HG02588 (cell line): ENCODE measurements around the gene CENPN.

Experiments
- ATAC-seq: cut with Tn5 transposase; IDR thresholded peaks from one replicate; pipeline ENCODE4 v1.9.1; 2021; ENCODE audit warnings: mild to moderate bottlenecking, moderate library complexity; ENCODE audit not compliant: unreplicated experiment

The CENPN gene

DNA sequence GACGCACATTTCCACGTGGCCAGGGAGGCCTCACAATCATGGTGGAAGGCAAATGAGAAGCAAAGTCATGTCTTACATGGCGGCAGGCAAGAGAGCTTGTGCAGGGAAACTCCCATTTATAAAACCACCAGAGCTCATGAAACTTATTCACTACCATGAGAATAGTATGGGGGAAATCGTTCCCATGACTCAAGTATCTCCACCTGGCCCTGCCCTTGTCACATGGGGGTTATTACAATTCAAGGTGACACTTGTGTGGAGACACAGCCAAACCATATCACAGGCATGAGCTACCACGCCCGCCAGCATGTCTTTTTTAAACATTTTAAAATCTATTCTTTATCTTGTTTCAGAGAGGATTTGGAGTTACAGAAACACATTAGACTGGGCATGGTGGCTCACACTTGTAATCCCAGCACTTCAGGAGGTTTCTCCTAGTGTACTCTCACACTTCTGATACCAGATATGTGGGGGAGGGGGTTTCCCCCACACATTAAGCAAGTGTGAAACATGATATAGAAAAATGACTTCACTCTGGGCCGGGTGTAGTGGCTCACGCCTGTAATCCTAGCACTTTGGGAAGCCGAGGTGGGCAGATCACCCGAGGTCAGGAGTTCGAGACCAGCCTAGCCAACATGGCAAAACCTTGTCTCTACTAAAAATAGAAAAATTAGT is 23.1 kb downstream of the CENPN start:
- ATAC-seq, result no peak

DNA sequence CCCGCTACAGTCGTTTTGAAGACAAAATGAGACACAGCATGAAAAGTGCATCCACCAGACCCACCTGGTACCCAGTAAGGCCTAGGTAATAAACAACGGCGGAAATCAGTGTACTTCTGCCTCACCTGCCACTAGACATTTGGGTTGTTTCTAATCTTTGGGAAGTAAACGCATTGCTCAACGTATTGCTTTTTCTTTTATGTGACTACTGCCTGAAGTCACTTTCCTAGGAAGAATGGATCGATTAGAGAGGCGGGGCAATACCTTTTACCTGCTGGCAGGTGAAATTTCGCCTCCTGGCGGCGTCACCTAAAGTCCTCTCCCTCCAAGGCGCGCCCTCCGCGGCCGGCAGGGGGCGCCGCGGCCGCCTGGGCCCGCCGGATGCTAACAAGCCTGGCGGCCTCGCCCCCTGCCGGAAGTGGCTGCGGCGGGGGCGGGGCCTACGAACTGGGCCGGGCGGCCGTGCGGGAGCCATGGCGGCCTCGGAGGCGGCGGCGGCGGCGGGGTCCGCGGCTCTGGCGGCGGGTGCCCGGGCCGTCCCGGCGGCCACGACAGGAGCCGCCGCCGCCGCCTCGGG is 28.5 kb downstream of the CENPN start, which contains the start of gene ATMIN:
ATMIN (plus strand) TSS at position 445 of the 577 bp plus-strand sequence; CDS start at position 474, 29 bp downstream.
- ATAC-seq, result peak; percentile 92

DNA sequence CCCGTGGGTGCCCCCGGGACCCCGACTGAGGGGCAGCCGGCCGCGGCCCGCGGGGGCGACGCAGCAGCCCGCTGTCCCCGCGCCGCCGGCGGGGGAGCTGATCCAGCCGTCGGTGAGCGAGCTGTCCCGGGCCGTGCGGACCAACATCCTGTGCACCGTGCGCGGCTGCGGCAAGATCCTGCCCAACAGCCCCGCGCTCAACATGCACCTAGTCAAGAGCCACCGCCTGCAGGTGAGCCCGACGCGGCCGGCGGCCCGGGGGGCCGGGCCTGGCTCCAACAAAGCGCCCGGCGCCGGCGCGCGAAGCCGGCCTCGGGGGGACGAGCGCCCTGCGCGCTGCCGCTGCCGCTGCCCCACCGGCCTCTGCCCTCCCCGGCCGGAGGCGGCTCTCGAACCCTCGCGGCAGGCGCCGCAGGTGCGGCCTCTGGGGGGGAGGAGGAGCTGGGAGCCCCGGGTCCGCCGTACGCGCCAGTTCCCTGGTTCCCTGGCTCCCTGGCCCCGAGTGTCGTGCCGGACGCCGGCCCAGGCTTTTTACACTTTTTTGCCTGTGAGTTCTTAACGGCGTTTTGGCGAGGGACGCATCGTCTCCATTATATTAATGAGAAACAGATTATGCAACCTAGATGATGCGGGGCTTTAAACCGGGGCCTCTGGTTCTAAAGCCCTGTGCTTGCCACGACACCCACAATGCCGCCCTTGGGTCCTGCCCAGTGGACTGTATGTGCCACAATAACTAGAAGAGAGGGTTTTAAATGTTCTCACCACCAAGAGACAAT is 29.1 kb downstream of the CENPN start:
- ATAC-seq, result peak; percentile 51

DNA sequence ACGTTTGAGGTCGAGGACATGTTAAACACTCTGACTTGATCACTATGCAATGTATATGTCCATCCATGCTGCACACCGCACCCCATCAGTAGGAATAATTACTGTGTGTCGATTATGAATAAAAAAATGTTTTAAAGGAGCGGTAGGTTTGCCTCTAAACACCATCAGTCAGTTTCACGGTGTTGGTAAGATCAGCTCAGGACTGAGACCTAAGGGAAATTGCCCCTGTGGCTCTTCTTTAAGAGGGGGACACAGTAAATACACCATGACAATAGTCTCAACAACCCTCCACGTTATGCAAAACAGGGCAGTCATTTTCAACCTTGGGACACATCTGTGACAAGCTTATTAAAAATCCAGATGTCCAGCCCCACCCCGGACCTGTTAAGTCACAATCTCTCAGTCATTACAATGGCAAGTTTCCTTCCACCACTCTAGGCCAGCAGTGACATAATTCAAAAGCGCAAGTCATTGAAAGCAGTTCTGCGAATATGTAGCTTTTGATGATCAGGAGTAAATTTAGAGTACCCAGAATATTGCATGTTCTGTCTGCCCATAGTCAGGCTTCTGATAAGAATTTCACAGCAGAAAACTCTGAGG is 29.8 kb downstream of the CENPN start:
- no peak for ATAC-seq

DNA sequence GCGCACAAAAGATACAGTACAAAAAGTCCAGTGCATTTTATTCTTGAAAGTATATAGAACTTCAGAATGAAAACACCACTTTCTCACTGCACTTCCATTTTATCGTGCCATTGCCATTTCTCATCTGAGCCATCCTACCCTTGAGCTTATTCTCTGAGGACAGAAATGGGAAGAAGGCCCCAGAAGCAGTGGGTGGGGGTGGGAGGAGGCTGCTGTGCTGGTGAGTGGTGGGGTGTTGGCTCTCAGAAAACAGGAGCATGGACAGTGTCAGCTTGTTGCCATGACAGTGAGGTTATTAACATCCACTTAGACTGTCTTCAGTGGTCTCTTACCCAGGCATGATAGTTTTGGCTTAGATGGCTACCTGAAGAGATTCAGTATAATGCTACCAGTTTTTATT is 33.1 kb downstream of the CENPN start:
- ATAC-seq, result no peak

DNA sequence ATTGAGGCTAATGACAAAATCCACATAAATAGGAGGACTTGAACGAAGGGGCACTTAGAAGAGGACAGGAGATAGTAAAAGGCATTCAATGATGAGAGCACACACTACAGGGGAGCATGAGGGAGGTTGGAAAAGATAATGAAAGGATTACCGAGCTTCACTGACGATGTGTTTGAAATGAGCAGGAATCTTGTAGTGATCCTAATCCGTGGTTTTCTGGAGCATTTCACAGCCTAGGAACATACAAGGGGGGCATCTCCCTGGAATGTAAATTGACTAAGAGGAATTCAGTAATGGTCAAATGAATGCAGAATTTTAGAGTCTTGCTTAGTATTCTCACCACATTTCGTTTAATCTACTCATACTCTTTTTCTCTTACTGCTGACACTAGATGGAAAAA is 33.8 kb downstream of the CENPN start:
- ATAC-seq, result no peak

DNA sequence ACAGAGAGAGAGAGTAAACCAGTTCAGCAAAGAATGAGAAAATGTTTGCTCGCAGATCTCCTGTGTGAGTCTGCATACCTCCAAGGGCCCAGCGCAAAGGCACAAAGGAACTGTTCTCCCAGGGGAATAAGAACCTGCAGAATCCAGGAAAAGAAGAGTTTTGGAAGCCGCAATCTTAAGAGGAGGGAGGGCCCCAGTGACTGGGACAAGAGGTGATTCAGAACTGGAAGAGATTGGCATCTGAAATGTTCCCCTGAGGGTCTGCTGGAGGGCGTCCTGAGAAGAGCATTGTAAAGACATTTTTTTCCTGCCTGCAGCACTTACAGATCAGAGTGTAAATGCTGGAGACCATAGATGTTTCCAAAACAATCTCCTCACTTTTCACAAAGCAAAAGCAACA is 34.7 kb downstream of the CENPN start:
- no peak for ATAC-seq

DNA sequence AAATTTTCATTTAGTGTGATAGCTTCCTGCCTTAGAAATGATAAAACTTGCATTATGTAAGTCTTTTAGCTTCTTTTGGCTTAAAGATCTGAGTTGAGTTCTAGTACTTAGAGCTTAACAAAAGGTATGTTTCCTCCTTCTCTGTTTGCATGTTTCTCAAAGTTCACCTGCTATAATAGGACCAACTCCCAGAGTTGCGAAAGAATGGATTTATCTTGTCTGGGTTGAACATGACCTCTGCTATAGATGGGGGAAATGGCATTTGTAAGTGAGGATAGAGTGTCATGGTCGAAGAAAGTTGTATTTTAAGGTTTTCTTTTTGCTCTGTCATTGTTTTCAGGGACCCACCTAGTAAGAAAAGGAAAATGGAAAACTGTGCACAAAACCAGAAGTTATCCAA is 35.8 kb downstream of the CENPN start:
- ATAC-seq, result no peak

DNA sequence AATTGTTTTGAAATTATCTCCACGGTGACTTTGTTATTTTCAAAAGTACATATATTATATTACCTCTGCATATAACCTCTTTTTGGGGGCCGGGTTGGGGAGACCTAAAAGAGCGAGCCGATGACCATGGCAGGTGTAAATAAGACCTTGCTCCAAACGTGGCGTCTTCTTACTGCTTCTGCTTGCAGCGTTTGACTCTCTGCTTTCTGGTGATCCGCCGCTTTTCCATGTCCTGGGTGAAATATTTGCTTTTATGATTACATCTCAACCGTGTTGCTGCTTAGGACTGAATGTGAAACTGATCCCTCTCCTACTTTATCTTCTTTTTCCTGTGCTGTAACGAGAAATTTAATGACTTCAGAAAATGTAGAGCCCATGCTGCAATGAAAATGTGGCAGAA is 46.7 kb downstream of the CENPN start:
- ATAC-seq, result no peak

DNA sequence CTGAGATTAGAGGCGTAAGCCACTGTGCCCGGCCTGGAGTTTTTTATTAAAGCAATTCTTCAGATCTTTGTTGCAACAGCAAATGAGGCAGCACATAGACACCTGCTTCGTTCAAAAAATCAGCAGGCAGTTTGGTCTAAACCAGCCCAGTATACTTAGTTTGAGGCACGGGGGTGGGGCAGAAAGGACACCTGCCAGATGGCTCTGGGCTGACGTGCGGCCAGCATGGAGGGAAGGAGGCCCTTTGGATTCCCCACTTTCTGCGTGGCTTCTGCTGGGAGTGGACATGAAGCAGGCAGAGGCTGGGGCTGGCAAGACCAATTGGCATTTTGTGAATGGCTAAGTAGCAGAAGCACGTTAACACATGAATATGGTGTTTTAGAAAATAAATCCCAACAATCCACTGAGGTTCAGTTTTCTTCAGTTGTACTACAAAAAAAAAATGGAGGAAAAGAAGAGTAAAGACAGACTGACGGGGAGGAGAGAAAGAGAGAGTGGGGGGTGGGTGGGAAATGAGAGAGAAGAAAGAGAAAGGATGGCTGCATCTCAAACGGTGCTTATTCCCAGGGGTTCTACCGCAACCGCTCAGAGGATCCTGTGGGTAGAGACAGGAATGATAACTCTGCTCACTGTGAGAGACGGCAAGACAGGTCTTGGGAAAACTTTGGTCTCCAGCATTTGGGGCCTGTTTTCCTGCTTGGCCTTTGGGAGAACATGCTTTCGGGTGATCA is 53.7 kb downstream of the CENPN start:
- no peak for ATAC-seq

DNA sequence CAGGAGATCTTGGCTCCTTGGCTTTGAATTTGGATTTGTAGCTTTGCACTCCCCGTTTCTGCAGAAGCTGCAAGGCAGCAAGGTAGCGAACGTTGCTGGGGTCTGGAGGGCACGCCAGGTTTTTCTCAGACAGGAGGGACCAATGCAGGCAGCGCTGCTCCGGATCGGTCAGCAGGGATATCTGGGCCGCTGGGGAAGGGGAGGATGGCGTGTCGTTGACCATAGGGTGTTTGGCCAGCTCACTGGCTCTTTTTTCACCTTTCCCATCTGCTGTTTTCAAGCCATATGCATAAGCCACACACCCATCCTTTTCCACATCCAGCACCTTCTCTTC is 54.3 kb downstream of the CENPN start:
- no peak for ATAC-seq

DNA sequence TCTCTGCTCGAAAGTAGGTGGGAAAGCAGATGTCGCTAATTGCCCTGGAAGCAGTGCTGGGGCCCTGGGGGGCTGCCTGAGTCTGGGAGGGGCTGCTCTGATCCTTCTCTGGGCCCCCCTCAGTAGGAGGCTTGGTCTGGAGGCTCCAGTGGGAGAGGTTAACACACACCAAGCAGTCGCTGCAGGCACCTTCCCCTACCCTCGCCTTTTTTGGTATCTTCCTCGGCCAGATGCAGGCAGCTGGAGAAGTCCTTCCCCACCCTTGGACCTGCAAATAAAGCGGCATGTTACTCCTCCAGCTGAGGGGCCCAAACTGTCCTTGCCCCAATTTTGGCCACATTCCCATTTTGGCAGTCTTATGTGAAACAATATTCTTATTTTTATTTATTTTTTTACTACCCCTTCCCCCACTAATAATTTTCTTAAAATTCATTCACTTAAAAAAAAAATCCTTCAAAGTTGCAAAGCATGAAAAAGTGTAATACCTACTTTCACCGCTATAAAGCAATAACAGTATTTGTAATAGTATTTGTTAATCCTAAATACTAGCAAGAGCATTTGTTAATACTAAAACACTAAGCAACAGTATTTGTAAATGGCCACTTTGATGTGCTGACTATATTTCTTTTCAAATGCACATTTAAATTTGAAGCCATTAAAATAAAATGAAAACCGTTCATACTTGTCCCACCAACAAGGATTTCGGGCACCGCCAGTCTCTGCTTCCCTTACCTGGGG is 55.0 kb downstream of the CENPN start:
- no peak for ATAC-seq

DNA sequence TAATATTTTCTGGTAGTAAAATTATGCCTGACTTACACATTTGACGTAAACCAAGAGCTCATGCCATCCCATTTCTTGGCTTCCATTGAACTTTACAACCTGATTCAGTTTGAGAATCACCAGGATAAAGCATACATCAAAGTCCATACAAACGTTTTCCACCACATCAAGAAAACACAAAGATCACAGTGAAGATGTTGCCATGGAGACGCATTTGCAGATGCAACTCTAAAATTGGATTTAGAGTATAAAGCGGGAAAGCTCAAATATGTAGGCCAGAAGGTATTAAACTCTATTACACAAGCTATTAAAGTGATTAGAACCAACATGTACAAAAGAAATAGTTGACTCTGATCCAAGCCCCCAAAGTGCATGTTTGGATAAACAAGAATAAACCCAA is 59.7 kb downstream of the CENPN start:
- ATAC-seq, result no peak

DNA sequence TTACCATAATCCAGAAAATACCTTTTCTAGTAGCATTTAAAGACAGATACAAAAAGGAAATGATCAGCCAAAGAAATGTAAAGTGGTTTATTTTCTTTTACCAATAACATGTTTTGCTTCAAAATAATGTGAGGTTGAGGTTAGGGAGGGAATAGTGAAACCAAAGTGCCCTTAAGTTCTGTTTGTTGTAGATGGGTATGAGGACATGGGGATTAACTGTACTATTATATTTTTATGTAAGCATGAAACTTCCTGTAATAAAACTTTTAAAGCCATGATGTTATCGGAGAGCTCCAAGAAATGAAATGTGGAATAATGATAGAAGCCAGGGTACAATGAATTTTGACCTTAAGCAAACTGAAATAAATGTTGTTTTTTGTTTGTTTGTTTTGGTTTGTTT is 60.2 kb downstream of the CENPN start:
- no peak for ATAC-seq

DNA sequence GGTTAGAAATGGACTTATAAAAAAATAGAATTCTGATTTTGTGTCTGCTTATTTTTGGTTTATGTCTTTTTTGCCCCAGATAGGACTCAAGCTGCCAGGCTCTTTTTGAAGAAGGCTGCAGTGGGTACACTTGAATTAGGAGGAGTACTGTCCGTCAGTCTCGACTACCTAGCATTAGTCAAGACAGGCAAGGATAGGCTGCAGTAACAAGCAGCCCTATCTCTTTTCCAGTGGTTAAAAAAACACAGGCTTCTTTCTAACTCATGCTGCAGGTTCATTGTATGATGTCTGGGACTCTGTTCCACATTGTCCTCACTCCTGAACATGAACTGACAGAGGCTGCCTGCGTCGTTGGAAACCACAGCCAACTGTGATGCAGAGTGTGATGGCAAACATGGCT is 62.0 kb downstream of the CENPN start:
- ATAC-seq, result no peak

DNA sequence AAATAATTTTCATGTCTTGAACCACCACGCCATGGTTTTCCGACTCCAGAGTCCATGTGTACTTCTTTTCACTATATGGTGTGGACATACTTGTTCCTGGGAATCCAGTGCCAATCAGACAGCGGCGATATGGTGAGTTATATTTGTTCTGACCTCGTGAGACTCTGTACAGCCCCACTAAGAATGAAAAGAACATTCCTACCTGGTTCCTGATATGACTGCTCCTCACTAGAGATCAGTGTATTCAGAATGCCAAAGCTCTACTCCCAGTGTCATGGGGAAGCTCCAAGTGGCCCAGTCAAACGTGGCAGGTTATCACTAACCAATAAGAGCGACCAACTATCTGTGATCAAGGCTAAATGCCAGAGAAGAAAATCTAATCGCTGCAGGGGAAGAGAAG is 64.0 kb downstream of the CENPN start:
- ATAC-seq, result no peak

DNA sequence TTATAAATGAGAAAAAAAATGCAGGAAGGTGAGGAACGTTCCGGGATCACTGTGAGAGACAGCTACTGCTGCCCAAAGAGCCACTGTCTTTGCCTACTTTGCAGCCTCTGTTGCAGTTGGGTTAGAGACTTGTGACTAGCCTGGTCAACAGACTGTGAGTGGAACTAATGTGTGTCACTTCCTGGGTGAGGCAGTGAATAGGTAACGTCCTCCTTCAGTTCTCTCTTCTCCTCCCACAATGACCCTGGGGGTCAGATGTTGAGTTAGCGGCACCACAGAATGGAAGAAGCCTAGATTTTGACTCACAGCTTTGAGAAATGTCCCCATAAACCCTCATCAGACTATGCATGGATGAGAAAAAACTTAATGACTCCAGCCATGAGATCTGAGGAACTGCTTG is 64.8 kb downstream of the CENPN start:
- ATAC-seq, result no peak

DNA sequence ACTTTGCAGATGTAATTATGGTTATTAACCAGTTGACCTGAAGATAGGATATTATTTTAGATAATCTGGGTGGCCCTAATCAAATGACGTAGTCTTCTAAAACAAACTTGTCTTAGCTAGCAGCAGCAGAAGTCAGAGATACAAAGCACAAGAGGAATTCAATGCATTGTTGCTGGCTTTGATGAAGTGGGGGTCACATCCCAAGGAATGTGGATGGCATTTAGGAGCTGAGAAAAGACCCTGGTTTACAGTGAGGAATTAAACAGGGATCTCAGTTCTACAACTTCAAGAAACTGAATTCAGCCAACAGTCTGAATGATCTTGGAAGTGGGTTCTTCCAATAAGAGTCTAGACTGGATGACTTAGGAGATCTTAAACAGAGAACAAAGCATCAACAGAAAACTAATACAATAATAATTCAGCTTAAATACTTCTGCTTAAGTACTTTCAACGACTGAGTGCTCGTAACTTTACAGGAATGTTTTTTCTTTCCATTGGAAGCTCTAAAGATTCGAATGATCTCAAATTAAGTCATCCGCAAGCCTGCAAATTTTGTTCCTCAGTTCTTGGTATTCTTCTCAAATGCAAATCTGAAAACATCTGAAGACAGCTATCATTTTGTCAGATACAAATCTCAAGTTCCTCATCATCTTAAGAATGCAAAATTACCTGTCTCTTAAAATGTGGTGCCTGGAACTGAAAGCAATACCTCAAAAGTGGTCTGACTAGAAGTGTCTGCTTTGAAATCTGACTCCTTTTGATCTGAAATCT is 66.7 kb downstream of the CENPN start:
- no peak for ATAC-seq

DNA sequence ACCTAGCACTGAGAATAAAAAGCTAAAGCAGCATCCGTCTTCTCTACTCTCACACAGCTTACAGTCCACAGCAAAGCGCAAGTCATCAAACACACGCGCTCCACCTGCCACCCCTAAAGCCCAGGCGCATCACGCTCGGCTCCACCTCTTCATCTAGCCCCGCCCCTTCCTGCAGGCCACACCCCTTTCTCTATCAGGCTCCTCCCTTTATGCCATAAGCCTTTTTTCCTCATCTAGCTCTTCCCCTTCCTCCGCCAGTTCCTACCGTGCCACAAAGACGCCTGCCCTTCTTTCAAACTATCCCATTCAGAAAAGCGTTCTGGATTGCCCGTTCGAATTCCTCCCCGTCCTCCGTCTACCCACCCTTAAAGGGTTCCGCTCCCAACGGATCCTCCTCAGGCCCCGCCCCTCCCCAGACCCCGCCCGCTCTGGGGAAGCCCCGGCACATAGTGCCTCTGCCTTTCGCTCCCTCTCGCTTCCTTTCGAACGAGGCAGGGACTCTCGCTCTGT is 69.6 kb downstream of the CENPN start:
- ATAC-seq, result peak; percentile 82
